ENCODE data around the gene CLEC18A. TPM values are rescaled to one million over a fixed set of nuclear protein-coding genes. Genes with fewer than 3 reads are reported as not detected.
A peak's percentile ranks its signal among the peaks of the same experiment; 100 is the strongest.
"Not testable (repeated sequence)": the region's sequence is repeated elsewhere in the genome, so short reads cannot be mapped to it uniquely, and the experiment has no call there.

Gene CLEC18A
- total RNA-seq, 1 donor from 2014 or later, result 0.35 TPM

DNA sequence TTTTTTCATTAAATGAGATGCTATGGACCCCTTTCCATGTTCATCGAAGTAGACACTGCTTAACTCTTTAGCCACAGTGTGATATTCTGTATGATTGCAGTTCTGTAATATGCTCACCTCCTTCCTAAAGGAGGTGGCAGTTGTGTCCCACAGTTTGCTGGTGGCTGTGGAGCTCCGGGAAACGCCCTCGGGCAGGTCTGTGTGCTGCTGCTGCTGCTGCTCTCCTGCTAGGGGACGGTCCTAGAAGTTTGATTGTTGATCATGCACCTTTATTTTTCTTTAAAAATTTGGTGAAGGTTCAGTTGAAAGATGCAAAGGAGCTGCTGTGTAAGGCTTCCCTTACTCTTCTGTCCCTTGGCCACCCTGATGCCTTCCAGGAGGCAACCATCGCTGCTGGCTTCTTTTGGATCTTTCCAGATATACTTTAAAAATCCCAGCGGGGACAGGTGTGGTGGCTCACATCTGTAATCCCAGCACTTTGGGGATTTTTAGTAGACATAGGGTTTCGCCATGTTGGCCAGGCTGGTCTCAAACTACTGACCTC lies 8.4 kb upstream of the CLEC18A start:
- intact Hi-C loops (cut with DNase I), result no loop called here
- no peak for ATAC-seq
- DNase-seq (ENCODE audit: missing footprints), result no peak

DNA sequence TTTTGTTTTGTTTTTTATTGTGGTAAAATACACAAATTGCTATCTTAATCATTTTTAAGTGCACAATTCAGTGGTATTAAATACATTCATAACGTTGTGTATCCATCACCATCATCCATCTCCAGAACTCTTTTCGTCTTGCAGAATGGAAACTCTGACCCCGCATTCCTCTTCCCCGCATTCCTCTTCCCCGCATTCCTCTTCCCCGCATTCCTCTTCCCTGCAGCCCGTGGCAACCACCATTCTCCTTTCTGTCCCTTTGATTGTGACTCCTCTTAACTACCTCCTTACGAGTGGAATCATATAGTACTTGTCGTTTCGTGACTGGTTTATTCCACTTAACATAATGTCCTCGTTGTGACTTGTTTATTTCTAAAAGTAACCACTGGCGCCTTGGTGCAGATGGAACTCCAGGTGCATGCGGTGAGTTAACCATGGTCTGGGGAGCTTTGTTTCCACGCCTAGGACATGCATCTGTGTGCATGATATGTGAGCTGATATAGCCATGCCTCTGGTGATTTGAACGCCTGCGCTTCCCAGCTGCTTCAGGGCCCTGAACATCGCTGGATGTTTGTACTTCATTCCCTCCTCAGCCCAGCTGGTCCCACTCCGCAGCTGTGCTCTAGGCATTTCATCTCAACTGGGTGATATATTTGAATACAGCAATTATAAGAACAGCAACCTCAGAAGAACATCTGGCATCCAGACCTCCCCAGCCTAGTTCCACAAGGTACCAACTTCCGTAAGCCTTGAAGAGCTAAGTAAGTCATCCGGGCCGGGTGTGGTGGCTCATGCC lies 7.7 kb upstream of the CLEC18A start:
- intact Hi-C loops (cut with DNase I); DNase-seq (ENCODE audit: missing footprints): not testable (repeated sequence)
- ATAC-seq, result peak; percentile 35

GRCh38 chr16:69950411-69950810 lies 723 bp upstream of the CLEC18A start:
- ATAC-seq; intact Hi-C loops (cut with DNase I): not testable (repeated sequence)

GRCh38 chr16:69951672-69952031 lies 518 bp downstream of the CLEC18A start:
- DNase-seq (ENCODE audit: missing footprints); ATAC-seq; intact Hi-C loops (cut with DNase I): not testable (repeated sequence)

More at GRCh38 chr16:69950411-69950810, 723 bp upstream of the CLEC18A start:
- DNase-seq (ENCODE audit: missing footprints), result not testable (repeated sequence)

DNA sequence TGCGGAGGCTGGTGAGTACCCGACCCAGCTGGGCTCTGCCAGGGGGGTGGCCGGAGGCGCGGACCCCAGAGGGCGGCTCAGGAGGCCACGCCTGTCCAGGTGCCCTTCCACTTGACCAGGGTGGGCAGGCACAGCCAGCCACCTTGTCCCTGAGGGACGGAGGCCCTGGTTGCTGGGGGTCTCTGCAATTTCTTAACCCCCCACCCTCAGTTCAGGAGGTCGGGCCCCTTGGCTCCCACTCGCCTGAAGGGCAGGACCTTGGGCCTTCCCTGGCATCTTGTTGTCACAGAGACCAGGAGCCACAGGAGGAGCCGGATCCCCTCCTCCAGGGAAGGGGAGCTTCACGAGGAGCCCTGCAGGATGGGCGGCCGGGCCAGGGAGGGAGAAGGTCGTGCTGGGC lies 982 bp downstream of the CLEC18A start:
- ATAC-seq; DNase-seq (ENCODE audit: missing footprints); intact Hi-C loops (cut with DNase I): not testable (repeated sequence)

DNA sequence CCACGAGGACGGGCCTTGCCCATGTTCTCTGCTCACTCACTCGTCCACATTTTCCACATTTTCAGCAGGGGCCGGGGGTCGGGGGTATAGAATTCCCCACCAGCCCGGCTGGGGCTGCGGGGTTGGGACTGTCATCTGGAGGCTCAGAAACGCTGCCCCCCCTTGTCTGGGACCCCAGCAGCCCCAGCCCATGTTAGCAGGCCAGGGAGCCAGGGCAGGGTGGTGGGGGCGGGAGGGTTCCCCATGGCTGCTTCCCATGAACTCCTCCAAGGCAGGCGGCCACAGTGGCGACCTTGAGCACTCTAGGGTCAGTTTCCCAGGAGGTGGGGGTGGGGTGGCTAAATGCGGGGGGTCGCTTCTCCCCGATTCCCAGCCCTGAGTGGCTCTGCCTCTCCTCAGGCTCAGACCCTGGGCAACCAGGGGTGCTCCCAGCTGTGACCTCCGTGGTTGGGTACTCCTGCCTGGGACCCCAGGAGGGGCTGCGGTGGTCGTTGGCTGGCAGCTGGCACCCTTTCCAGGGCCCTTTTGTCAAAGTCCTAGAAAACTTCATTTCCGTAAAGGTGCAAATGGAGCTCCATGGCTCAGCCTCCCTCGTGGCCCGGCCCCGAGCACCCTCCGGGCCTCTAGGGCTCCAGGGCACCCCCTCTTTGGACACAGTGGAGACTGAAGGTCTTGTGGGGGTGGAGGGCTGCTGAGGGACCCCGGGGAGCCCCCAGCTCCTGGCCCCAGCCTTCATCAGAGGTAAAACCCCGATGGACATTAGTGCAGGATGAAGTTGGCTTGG lies 1.6 kb downstream of the CLEC18A start:
- intact Hi-C loops (cut with DNase I); ATAC-seq; DNase-seq (ENCODE audit: missing footprints): not testable (repeated sequence)

- DNase-seq (ENCODE audit: missing footprints); ATAC-seq; intact Hi-C loops (cut with DNase I): not testable (repeated sequence)
These were observed 3.1 kb downstream of the CLEC18A start for GRCh38 chr16:69954241-69954640.

DNA sequence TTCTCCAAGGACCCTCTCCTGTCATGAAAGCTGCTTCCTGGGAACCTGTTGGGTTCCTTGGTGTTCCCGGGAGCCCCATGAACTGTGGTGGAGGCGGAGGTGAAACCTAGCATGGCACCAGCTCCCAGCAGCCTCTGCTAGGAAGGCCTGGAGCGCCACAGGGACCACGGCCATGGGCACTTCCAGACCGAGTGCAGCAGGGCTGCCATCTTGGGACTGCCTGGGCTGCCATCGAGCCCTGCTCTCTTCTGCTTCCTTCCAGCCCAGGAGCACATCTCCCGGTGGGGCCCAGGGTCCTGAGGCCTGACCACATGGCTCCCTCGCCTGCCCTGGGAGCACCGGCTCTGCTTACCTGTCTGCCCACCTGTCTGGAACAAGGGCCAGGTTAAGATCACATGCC lies 12.2 kb downstream of the CLEC18A start:
- ATAC-seq; DNase-seq (ENCODE audit: missing footprints); intact Hi-C loops (cut with DNase I): not testable (repeated sequence)

- peak; percentile 97 for ATAC-seq
- intact Hi-C loops (cut with DNase I), result not testable (repeated sequence)
- DNase-seq (ENCODE audit: missing footprints), result peak; percentile 89
These were observed 14.0 kb downstream of the CLEC18A start for GRCh38 chr16:69964960-69965660.

DNA sequence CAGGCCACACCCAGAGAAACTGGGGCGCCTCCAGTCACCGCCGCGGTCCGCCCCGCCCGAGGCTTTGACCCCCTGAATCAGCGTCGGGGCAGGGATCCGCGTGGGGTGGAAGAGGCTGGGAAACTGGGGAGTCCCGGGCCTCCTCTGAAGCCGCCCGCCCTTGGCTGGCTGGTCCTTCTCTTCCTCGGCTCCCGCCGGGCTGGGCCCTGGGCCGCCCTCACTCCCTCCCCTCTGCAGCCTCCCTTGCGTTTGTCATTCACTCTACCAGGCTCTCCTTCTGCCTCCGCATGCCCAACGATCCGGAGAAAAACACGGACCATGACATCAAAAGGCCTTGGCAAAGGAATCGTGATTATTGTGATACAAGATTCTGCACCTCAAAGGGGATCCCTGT lies 14.5 kb downstream of the CLEC18A start:
- DNase-seq (ENCODE audit: missing footprints); intact Hi-C loops (cut with DNase I): not testable (repeated sequence)
- ATAC-seq, result peak; percentile 61

DNA sequence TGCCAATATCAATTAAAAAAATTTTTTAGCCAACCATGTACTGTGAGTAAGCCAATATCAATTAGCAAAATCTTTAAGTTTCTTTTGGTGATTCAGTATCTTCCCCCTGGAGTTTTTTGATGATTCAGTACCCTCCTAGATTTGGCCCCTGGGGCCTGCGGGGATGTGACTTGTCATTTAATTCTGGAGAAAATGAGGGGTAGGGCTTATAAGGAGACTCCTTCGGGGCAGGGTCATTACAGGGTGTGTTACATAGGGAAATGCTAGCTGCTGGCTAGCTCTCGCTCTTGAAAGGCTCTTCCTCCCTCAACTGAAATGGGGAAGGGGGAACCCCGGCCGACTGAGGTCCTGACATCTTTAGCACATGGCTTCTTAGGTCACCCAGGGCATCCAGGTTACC lies 16.6 kb downstream of the CLEC18A start:
- DNase-seq (ENCODE audit: missing footprints); intact Hi-C loops (cut with DNase I); ATAC-seq: not testable (repeated sequence)

GRCh38 chr16:69968125-69968524 lies 17.0 kb downstream of the CLEC18A start:
- ATAC-seq; DNase-seq (ENCODE audit: missing footprints); intact Hi-C loops (cut with DNase I): not testable (repeated sequence)

- intact Hi-C loops (cut with DNase I); DNase-seq (ENCODE audit: missing footprints); ATAC-seq: not testable (repeated sequence)
These were observed 18.5 kb downstream of the CLEC18A start for GRCh38 chr16:69969657-69970056.

DNA sequence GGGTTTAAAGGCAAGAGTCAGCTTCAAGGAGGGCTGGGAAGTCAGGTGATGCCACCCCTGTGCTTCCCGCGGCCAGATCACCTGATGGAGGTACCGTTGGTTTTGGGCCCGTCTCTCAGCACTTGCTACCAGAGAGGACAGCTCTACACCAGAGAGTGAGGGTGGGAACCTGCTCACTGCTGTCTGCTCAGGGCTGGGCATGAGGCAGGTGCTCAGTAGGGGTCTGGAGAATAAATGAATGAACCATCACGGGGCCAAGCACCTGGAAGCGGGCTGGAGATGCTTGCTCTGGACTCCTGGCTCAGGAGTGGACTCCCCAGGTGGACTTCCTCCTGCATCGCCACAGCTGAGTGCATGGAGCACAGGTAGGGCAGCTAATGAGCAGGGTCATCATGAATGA lies 21.0 kb downstream of the CLEC18A start:
- ATAC-seq; DNase-seq (ENCODE audit: missing footprints); intact Hi-C loops (cut with DNase I): not testable (repeated sequence)

- DNase-seq (ENCODE audit: missing footprints); intact Hi-C loops (cut with DNase I); ATAC-seq: not testable (repeated sequence)
These were observed 21.8 kb downstream of the CLEC18A start for GRCh38 chr16:69972935-69973334.

GRCh38 chr16:69985196-69985595 lies 34.1 kb downstream of the CLEC18A start:
- intact Hi-C loops (cut with DNase I); ATAC-seq; DNase-seq (ENCODE audit: missing footprints): not testable (repeated sequence)

- ATAC-seq; intact Hi-C loops (cut with DNase I); DNase-seq (ENCODE audit: missing footprints): not testable (repeated sequence)
These were observed 46.8 kb downstream of the CLEC18A start for GRCh38 chr16:69997956-69998355.

DNA sequence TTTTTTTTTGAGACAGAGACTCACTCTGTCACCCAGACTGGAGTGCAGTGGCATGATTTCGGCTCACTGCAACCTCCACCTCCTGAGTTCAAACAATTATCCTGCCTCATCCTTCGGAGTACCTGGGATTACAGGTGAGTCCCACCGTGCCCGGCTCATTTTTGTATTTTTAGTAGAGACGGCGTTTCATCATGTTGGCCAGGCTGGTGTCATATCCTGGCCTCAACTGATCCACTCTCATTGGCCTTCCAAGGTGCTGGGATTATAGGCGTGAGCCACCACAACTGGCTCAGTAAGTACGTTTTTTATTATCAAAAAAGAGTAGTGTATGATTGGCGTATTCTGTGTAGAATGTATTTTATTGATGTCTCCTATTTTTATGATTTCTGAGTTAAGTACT lies 48.7 kb downstream of the CLEC18A start:
- intact Hi-C loops (cut with DNase I), result not testable (repeated sequence)

More for the DNA sequence above, 48.7 kb downstream of the CLEC18A start:
- not testable (repeated sequence) for ATAC-seq; DNase-seq (ENCODE audit: missing footprints)
